Measurements from ENCODE around the gene SLC45A1.

Gene SLC45A1

DNA sequence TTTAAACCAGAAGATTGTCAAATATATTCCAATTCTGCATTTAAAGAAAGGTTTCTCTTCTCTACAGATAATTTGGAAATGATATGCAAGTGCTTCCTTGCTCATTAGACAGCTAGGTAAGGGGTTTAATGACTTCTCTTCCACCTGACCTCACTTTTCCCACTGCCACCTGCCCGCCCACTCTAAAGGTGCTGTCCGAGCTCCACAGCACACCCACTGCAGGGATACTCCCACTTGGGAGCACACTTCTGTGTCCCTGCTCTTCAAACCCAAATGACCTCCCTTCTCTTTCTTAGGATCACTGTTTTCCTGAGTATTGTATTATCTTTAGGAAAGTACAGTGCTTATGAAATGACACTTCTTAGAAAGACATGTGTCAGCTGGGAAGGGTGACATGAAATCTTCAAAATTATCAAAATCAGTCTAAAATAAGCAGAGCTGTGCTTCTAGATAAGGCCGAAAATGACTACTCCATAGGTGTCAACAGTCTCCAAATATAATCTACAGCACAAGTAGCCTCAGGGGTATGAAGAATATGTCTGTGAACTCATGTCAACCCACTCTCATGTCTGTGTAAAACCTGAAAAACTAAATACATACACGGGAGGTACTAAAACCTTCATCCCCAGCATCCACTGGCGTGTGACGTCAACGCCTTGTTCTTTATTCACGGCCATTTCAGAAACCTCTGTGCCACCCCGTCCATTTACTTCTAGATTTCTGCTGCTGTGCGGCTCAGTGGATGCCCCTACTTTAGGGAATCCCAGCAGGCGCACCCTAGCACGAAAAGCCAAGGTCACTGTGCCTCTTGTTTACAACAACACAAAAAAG is 71.0 kb downstream of the SLC45A1 start:
- TF ChIP-seq, protein P1, sequence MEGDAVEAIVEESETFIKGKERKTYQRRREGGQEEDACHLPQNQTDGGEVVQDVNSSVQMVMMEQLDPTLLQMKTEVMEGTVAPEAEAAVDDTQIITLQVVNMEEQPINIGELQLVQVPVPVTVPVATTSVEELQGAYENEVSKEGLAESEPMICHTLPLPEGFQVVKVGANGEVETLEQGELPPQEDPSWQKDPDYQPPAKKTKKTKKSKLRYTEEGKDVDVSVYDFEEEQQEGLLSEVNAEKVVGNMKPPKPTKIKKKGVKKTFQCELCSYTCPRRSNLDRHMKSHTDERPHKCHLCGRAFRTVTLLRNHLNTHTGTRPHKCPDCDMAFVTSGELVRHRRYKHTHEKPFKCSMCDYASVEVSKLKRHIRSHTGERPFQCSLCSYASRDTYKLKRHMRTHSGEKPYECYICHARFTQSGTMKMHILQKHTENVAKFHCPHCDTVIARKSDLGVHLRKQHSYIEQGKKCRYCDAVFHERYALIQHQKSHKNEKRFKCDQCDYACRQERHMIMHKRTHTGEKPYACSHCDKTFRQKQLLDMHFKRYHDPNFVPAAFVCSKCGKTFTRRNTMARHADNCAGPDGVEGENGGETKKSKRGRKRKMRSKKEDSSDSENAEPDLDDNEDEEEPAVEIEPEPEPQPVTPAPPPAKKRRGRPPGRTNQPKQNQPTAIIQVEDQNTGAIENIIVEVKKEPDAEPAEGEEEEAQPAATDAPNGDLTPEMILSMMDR (IDR thresholded peaks at IDR 0.05), result no peak

DNA sequence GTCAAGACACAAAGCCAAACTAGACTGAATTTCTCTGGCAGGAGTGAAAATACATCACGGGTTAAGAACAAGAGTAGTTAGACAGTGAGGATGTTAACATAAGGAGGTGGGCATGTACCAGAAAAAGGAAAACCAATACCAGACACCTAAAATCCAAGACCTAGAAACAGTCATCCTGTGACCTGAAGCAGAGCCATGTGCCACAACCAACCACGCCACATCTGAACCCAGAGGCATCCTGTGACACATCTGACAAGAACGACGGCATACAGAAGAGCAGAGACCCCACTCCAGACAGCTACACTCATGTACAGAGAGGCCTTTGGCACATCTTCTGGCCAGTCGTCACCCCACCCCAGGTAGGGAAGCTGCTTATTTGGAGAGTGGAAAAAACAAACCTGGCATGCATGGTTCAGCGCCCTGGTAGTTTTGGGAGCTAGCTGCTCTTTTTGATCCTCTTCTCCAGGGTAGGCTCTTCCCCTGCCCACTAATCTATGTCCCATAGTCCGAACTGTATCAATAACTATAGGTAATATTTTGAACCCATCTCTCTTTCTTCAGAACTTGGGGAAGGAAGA is 72.1 kb downstream of the SLC45A1 start:
- TF ChIP-seq, protein P1 (IDR thresholded peaks at IDR 0.05), result no peak

DNA sequence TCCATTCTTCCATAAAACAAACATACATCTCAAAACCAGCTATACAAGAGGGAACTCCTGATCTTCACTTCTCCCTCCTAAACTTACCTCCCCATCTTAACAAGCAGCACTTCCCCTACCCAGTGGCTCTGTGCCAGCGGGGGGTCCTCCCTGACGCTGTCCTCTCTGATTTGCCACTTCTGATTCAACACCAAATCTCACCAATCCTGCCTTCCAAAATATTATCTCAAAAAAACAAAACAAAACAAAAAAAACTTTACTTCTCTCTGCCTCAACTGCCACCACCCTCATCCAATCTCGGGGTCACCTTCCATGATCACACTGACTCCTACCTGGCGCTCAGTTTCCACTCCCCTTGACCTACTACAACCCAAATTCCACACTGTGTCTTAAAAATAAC is 72.8 kb downstream of the SLC45A1 start:
- TF ChIP-seq, protein P1 (IDR thresholded peaks at IDR 0.05), result no peak

DNA sequence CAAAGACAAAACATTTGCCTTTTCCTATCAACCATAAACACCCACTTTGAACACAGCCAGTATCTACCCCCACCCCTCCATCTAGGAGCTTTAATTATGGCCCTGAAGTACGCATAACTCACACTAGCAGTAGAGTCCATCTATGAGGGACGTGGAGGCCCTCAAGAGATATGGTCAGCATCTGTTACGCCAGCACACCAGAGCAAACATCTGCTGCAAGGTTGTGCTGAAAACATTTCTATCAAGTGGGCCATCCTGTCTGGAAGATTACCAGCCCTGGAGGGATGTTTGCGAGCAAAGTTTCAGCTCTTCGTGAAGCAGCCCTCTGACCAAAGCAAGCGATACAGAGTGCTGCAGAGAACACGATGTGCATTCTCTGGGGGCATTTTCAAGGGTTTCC is 74.6 kb downstream of the SLC45A1 start:
- TF ChIP-seq, protein P1 (IDR thresholded peaks at IDR 0.05), result no peak

All from LNCAP (cell line).